HepG2 (cell line): ENCODE results near the gene CBLN3. TPM values are rescaled to one million over a fixed set of nuclear protein-coding genes. Genes with fewer than 3 reads are reported as not detected.

Experiments used
- BCLAF1 ChIP-seq: fragments of 450-650 bp; IDR thresholded peaks from 2 replicates; pipeline ENCODE4 v1.6.1; 2017; ENCODE audit warnings: mild to moderate bottlenecking
- CENPX ChIP-seq: sonication (generic); formaldehyde crosslinking; IDR thresholded peaks from 2 replicates; pipeline ENCODE4 v1.9.0; 2021; ENCODE audit warnings: mild to moderate bottlenecking, missing genetic modification reagents, moderate library complexity
- FOXM1 ChIP-seq: sonication (generic); formaldehyde crosslinking; IDR thresholded peaks from 2 replicates; pipeline ENCODE4 v1.5.0; 2020; ENCODE audit warnings: missing genetic modification reagents
- MAFK ChIP-seq, 2 experiments: IDR thresholded peaks in 1 of 2; conservative IDR thresholded peaks in 1 of 2; 2 replicates each; pipeline ENCODE4 v1.6.1; 2011; ENCODE audit warnings: improper control_type of control experiment in 2 of 2, low read length in 2 of 2
- NR0B2 ChIP-seq: sonication (generic); formaldehyde crosslinking; IDR thresholded peaks from 2 replicates; pipeline ENCODE4 v1.4.0; 2020; ENCODE audit warnings: mild to moderate bottlenecking, missing genetic modification reagents
- SKIL ChIP-seq: sonication (generic); formaldehyde crosslinking; IDR thresholded peaks from 2 replicates; pipeline ENCODE4 v1.8.0; 2022; ENCODE audit warnings: missing genetic modification reagents, mild to moderate bottlenecking, moderate library complexity, borderline replicate concordance
- ZBTB20 ChIP-seq: sonication (generic); formaldehyde crosslinking; IDR thresholded peaks from 2 replicates; pipeline ENCODE4 v1.8.1; 2023; ENCODE audit warnings: missing genetic modification reagents, low read depth, mild to moderate bottlenecking, borderline replicate concordance
- ZNF318 ChIP-seq: sonication (generic); formaldehyde crosslinking; IDR thresholded peaks from 2 replicates; pipeline ENCODE4 v1.4.0; 2020; ENCODE audit warnings: mild to moderate bottlenecking, missing genetic modification reagents
- ZNF367 ChIP-seq: sonication (generic); formaldehyde crosslinking; IDR thresholded peaks from 2 replicates; pipeline ENCODE4 v1.4.0; 2020; ENCODE audit warnings: missing genetic modification reagents, borderline replicate concordance
- ZNF546 ChIP-seq: sonication (generic); formaldehyde crosslinking; conservative IDR thresholded peaks from 2 replicates; pipeline ENCODE4 v1.8.1; 2023; ENCODE audit warnings: mild to moderate bottlenecking, missing genetic modification reagents
- ZNF547 ChIP-seq: sonication (generic); formaldehyde crosslinking; IDR thresholded peaks from 2 replicates; pipeline ENCODE4 v1.5.1; 2020; ENCODE audit warnings: mild to moderate bottlenecking, missing genetic modification reagents
- ZNF569 ChIP-seq: sonication (generic); formaldehyde crosslinking; IDR thresholded peaks from 2 replicates; pipeline ENCODE4 v1.5.0; 2020; ENCODE audit warnings: mild to moderate bottlenecking, missing genetic modification reagents, moderate library complexity, borderline replicate concordance
- polyA plus RNA-seq, 8 experiments: library from polyadenylated mRNA; depleted of rRNA in 3 of 8; stranded (reverse) in 7 of 8; unstranded in 1 of 8; fragments of >200 nt; fragmentation: Illumina TruSeq in 4 of 8; extraction: Trizol in 4 of 8; gene quantifications; 2 replicates each; pipeline versions ENCODE4 v1.2.1 to v1.2.3, GENCODE V29; 2011 to 2016; ENCODE audit warnings: low read depth in 4 of 8, missing spikeins in 1 of 8, mixed read lengths in 1 of 8; ENCODE audit not compliant: insufficient read depth in 1 of 8
- total RNA-seq, 5 experiments: library from RNA; depleted of rRNA; stranded (reverse); fragments of >200 nt; fragmentation: Illumina TruSeq; extraction: Trizol; gene quantifications; 2 replicates each; pipeline ENCODE4 v1.2.3, GENCODE V29; 2016; ENCODE audit warnings: low read depth in 1 of 5

The CBLN3 gene
- total and polyA plus RNA-seq, 2 of the 13 experiments (the other 11 are each of a cell fraction or from before 2014, with no cell fraction given): 0.66 to 0.98 TPM

GRCh38 chr14:24429395-24430142, at the start of gene CBLN3, which contains the start of gene KHNYN (continued):
- TF ChIP-seq ZNF318 (CRISPR knock-in tag): peak; percentile 22; the same call in 1 of the 2 replicates
- TF ChIP-seq SKIL (CRISPR knock-in tag): no peak; the same call in 1 of the 2 replicates
- TF ChIP-seq BCLAF1: no peak
- TF ChIP-seq ZNF569 (CRISPR knock-in tag): no peak
- TF ChIP-seq ZNF547 (CRISPR knock-in tag): peak; percentile 97
- TF ChIP-seq ZNF367 (CRISPR knock-in tag): no peak; the same call in 1 of the 2 replicates
- TF ChIP-seq FOXM1 (CRISPR knock-in tag): no peak
- TF ChIP-seq ZNF546: peak; percentile 94
- TF ChIP-seq NR0B2 (CRISPR knock-in tag): peak; percentile 96
- TF ChIP-seq CENPX (CRISPR knock-in tag): no peak
- peak; percentile 75; the same call in 1 of the 2 replicates for TF ChIP-seq ZBTB20 (CRISPR knock-in tag)
- 0 out of 4 replicates have a peak, but pooled peaks of 1 of the 2 experiments have one; percentile 4 for TF ChIP-seq MAFK (conservative IDR thresholded peaks at IDR 0.05 in 1 of 2, IDR thresholded peaks at IDR 0.05 in 1 of 2; ENCODE audit: low read length in 2 of 2)
